ENCODE data around the gene KCNH1.

KCNH1 gene

GRCh38 chr1:210857146-210857663 lies 276.7 kb downstream of the KCNH1 start:
- DNase-seq: no peak

DNA sequence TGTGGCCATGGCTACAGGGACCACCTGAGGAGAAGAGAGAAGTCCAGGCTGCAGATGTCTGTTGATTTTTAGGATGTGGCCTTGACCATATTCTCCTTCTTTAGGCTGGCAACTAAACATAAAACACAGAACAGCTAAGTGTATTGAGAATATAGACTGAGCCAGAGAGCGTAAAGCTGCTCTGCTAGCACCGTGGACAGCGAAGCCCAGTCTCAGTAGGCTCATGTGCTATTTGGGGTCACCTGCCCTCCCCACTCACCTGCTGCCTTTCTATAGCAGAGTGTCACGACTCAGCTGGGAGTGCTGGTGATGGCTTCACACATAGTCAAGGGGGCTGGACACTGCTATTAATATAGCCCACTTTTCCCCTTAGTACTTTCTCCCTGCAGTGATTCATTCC lies 278.5 kb downstream of the KCNH1 start:
- DNase-seq: no peak

DNA sequence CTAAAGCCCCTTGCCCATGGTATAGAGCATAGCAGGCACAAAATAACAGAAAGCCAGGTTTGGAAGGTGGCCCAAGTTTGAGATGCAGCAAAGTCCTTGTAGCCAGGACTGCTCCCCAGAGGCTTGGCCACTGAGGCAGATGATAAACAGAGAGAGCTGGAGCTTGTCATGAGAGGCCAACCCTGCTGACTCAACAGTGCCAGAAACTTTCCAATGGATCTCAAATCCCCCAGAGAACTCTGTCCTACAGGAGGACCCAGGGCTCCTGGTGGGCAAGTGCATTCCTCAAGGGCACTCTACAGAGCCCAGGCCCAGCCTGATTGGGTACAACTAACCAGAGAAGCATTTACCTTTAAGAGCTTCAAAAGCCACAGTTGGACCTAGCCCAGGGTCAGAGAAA lies 280.7 kb downstream of the KCNH1 start:
- DNase-seq: no peak

- DNase-seq: no peak
Measured at GRCh38 chr1:210850556-210850955, 283.4 kb downstream of the KCNH1 start.

- no peak for DNase-seq
Measured at GRCh38 chr1:210848474-210848873, 285.5 kb downstream of the KCNH1 start.

- no peak for DNase-seq
Measured at GRCh38 chr1:210841926-210842625, 291.9 kb downstream of the KCNH1 start.

DNA sequence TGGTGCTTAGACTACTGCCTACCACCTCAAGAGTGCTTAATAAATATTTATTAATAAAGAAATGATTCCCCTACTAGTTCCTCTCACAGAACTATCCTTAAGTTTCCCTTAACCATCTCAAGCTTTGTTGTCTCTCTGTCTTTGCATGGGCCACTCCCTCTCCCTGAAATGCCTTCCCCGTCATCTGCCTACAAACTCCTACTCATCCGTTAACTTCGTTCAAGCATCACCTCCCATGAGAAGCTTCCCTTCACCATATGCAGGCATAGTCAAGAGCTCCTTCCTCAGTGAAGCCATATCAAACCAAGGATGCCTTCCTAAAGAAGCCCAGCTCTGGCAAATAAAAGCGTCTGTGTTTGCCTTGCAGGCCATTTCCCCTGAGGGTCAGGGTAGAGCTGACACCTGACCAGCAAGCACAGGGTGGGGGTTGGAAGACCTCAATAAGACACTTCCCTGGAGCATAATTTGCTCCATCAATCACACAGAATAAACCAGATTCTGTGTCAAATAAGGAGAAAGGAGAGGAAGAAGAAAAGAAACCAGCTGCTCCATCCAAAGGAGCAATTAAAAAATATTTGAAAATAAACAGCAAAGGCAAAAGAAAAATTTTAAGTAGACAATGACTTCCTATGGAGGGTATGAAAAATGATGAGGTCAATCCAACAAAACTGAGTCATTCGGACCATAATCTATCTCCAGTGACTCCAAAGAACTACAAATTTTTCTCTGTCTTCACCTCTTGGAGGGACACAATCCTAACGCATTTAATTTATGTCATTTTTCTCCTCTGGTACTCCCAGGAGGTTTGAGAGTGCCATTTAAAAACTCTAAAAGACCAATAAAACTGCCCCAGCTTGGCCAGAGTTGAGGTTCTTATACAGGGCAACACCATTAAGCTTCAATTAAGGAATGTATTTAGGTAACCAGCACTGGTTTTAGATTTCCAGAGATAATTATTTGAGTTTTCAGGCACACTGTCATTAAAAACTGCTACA lies 303.6 kb downstream of the KCNH1 start:
- no peak for DNase-seq

DNA sequence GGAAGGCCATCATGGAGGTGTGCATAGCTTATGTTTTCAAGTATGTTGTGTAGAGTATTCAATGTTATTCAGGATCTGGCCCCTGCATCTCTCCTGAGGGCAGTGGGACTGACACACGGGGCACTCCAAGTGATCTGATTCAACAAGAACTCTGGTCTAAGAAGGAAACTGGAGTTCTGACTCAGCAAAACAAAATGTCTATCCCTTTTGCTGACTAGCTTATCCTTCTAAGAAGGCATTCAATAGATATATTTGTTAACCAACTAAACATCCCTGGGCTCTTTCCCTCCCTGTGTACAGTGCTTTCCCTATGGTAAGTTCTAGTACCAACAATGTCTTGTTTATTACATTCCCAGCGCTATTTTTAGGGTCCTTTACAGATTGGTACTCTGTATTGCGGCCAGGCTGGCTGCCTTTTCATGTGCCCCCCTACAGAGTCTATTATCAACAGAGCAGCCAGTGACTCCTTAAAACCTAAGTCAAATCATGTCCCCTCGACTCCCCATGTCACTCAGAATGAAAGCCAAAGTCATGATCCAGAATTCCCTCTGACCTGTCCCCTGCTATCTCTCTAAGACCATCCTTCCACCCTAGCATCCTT lies 304.9 kb downstream of the KCNH1 start:
- no peak for DNase-seq

DNA sequence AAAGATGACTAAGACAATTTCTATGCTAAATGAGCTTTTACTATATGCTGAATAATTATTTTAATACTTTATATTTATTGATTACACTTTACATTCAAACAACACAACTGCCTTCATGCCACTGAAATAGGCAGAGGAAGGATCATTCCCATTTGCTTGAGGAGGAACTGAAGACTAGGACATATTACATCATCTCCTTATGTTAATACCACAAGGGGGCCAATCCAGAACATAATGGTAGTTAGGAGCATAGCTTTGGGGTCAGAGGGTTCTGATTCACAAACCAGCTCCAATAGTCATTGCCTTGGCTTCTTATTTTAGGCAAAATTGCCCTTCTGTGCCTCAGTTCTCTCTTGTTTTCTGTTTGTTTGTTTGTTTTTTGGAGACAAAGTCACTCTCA lies 306.5 kb downstream of the KCNH1 start:
- DNase-seq: no peak

DNA sequence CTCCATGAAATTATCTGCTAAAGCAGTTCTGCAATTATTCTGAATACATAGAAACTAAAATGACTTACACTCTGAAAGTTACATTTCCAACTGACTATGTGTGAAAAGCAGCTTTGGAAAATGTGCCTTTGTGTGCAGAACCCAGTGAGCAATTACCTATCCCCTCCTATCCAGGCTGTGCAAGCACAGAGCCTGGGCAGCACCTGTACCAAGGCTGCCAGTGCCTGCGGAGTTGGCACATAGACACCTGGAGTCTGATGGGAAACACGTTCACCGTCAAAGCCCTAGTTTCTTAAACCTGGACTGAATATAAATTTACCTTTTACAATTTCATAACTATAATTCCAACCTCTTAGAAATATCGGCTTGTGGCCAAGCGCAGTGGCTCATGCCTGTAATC lies 307.3 kb downstream of the KCNH1 start:
- DNase-seq: no peak

DNA sequence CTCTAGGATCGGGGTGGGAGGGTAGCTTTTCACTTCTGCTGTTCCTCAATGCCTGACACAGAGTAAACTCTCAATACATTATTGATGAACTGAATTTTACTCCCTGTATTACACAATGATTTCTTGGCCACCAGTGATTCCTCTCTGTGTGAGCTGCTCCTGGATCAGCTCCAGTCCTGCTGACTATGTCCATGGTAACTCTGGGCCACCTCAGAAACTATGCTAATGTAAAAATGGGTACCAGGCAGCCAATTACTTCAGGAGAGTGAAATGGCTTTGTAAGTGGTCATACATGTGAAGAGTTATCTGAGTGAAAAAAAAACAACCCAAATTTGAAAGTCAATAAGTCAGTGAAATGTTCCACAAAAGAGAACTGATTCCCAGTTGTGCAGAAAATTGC lies 311.0 kb downstream of the KCNH1 start:
- DNase-seq: no peak

DNA sequence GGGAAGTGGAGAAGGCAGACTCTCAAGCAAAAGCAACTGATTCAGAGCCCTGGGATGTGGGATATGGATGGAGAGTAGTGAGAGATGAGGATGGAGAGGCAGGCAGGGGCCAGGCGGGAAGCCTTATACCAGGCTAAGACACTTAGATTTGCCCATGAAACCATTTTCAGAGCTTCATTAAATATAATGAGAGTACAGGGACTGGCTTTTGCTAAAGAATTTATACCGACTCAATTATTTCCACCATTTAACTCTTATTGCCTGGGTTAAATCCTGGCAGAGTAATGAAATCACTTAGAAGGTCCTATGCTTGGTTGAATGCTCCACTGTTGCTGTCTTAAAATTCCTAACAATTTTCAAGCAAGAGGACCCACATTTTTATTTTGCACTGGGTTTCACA lies 311.7 kb downstream of the KCNH1 start:
- no peak for DNase-seq

DNA sequence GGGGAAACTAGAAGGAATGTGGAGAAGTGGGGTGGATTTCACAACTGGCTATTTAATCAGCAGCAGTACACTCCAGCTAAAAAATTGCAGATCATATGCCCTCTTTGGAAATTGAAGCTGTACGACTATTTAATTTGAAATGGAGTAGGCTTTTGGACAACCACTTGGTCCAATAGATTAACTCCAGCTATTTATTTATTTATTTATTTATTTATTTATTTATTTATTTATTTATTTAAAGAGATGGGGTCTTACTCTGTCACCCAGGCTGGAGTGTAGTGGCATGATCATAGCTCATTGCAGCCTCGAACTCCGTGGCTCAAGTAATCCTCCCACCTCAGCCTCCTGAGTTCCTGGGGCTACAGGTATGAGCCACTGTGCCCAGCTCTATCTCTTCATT lies 312.3 kb downstream of the KCNH1 start:
- DNase-seq: no peak

- DNase-seq: no peak
Measured at GRCh38 chr1:210819266-210819665, 314.7 kb downstream of the KCNH1 start.

GRCh38 chr1:210817385-210818275 lies 316.3 kb downstream of the KCNH1 start:
- no peak for DNase-seq

DNA sequence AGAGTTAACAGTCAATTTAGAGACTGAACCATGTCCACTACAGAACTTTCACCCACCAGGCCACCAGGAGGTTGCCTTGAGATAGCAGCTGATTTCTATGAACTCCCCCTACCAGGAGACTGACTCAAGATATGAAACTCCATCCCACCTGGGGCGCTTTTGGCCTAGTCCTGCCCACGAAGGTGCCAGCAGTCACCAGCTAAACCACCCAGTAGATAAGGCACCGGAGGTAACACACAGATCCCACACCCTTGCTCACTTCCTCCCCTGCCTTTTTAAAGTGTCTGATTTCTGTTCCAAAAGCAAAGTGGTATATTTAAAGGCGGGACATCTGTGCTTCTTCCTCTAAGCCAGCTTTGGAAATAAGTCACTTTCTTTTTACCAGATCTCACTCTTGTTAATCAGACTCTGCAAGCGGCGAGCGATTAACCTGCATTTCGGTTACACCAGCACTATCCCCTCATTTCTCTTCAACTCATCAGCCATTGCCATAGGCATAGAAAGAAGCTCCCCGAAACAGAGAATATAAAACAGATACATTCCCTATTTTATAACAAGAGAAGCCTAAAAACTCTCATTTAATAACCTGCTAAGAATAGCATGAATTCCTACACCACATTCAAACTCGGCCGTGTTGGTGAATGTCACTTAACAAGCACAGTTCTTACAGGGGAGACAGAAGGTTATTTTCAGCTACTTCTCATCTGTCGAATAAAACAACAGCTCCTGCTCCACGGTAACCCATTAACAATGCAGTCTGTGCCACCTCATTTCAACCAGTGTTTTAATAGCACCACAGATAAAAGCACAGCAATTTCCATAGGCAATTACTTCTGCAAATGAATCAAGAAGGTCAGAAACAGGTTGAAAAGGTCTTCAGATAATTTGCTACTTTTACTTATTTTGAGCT lies 318.1 kb downstream of the KCNH1 start:
- DNase-seq: no peak

DNA sequence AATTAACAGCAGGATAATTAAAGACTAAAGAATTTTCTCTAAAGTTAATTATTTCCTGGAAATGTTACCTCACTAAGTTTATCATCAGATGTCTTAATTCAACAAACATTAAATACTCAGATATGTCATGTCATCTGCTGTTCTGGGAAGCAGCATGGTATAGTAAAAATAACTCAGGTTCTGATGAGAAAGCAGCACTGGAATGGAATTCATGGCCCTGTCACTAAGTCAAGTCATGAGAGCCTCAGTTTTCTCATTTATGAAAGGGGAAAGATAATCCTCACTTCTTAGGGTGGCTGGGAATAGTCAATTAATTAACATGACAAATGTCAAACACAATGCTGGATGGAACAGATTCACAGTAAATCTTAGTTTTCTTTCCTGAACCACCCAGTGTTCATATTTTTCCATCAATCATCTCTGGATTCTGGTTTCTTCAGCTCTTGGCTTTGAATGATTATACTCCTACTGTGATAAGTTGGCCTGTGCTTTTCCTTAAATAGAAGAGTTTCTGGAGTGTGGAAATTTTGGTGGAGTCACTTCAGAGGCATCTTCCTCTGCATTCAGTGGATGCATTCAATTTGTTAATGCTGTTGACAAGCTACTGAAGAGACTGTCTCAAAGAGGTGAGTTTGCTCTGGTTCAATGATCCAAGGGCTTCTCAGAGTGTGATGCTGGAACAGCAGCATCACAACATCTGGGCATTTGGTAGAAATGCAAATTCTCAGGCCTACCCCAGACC lies 319.4 kb downstream of the KCNH1 start:
- no peak for DNase-seq

DNA sequence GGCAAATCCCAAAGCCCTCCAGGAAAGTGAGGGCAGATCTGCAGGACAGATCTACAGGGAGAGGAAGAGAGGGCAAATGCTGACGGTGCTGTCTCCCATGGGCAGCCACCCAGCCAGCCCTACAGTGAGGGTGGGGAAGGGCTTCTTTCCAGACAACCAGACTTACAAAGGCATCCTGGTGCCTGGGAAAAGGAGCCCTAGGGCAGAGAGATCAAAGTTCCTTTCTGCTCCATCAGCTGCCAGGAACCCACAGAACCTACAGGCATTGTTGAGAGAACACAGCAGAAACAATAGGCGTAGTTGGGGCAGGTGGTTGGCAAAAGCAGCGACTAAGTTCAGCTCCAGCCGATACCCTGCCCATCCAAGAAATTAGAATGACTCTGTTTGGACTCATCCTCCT lies 332.4 kb downstream of the KCNH1 start:
- no peak for DNase-seq

GRCh38 chr1:210800756-210801155 lies 333.2 kb downstream of the KCNH1 start:
- DNase-seq: no peak

- DNase-seq: no peak
Measured at GRCh38 chr1:210800301-210800700, 333.6 kb downstream of the KCNH1 start.

DNA sequence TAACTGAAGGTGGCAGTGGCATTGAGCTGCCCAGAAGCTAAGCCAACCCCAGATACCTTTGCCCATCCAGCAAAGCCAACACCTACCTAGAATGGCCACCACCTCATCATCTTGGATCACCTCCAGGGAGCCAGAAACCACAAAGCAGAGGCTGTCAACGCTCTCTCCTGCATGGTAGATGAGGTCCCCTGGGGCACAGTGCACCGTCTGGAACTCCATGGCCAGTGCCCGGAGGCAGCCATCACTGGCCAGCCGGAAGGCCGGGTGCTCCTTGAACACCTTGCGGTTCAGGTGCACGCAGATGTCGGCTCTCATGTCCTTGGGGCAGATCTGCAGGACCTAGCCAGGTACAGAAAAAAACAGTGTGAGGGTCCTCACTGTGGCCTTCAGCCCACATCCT lies 336.5 kb downstream of the KCNH1 start:
- DNase-seq: no peak
